Measurements from ENCODE around the gene NCAN. TPM values are rescaled to one million over a fixed set of nuclear protein-coding genes. Genes with fewer than 3 reads are reported as not detected.

The NCAN gene
- total and polyA plus RNA-seq, 3 donors from 2014 or later = 2.3 to 3.7 (median 3.3) TPM

DNA sequence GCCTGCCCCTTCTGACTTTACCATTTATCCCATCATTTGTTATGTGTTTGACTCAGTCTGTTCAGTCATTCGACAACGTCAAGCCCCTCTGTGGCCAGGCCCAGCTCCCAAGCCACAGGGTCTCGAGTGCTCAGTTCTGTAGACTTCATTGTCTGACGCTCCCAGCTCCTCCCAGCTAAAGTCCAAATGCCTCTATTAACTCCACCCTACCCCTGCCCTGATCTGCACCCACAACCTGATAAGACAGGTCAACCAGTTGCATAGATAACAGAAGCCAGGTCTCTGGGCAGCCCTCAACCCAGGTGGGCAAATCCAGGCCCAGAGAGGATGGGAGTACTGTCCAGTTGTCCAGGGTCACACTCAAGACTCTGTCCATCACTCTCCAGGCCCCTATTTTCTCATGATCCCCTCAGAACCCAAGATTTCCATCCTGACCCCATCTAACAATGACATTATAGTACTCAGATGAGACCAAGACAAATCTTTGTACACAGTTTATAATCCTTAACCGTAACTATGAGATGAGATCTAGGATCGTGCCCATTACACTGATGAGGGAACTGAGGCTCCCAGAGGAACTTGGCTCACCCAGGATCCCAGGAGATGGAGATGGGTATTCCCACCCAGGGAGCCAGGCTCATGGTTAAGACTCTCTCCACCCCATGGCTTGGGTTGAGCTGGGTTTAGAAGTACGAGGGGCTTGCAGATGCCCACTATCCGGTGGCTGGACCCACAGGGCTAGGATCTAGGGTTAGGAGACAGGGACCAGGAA, 60.3 kb downstream of the NCAN start:
- intact Hi-C loops (cut with DNase I; ENCODE audit: low total_unique reads) = no loop called here
- H3K9me3 ChIP-seq = no peaks in the 10 kb centered on the region
- no peak for TF ChIP-seq POLR2A (IDR thresholded peaks at IDR 0.05)

DNA sequence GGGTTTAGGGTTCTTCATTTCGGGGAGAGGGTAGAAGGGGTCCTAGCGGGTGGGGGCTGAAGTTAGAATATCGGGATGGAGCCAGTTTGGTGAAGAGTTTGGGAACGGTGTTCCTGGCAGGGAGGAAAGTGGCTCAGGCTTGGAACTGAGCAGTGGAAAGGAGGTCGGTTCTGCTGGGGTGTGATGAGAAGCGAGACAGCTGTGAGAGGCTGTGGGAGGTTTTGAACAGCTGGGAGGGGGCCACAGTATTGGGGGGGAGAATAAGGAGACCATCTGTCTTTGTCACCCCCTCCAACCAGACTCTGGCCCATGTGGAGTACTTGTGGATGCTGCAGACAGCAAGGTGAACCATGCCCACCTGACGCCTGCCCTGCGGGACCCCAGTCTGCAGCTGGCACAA, 62.4 kb downstream of the NCAN start:
- no peaks in the 10 kb centered on the region for H3K4me1 ChIP-seq
- no peak overlapping the region for H3K27ac ChIP-seq
- H3K36me3 ChIP-seq (ENCODE audit: low read depth, missing control alignments) = no peaks in the 10 kb centered on the region
- H3K9me3 ChIP-seq = no peaks in the 10 kb centered on the region
- intact Hi-C loops (cut with DNase I; ENCODE audit: low total_unique reads) = no loop called here
- H3K4me3 ChIP-seq = no peak overlapping the region
- WGBS, 2 donors = 70 to 84% methylated on average over 8 of the region's 8 CpGs
- DNase-seq = no peak
- no peaks in the 10 kb centered on the region for H3K27me3 ChIP-seq
- TF ChIP-seq, protein P1, sequence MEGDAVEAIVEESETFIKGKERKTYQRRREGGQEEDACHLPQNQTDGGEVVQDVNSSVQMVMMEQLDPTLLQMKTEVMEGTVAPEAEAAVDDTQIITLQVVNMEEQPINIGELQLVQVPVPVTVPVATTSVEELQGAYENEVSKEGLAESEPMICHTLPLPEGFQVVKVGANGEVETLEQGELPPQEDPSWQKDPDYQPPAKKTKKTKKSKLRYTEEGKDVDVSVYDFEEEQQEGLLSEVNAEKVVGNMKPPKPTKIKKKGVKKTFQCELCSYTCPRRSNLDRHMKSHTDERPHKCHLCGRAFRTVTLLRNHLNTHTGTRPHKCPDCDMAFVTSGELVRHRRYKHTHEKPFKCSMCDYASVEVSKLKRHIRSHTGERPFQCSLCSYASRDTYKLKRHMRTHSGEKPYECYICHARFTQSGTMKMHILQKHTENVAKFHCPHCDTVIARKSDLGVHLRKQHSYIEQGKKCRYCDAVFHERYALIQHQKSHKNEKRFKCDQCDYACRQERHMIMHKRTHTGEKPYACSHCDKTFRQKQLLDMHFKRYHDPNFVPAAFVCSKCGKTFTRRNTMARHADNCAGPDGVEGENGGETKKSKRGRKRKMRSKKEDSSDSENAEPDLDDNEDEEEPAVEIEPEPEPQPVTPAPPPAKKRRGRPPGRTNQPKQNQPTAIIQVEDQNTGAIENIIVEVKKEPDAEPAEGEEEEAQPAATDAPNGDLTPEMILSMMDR (IDR thresholded peaks at IDR 0.05) = no peak
- no peak for TF ChIP-seq POLR2A (IDR thresholded peaks at IDR 0.05)

More for the DNA sequence above, 60.3 kb downstream of the NCAN start:
- H3K4me1 ChIP-seq = no peaks in the 10 kb centered on the region
- DNase-seq = no peak
- WGBS, 2 donors = 89 to 90% methylated on average over 8 of the region's 8 CpGs
- no peak overlapping the region for H3K27ac ChIP-seq
- H3K4me3 ChIP-seq = no peak overlapping the region
- H3K27me3 ChIP-seq = no peaks in the 10 kb centered on the region
- H3K36me3 ChIP-seq (ENCODE audit: low read depth, missing control alignments) = no peaks in the 10 kb centered on the region

DNA sequence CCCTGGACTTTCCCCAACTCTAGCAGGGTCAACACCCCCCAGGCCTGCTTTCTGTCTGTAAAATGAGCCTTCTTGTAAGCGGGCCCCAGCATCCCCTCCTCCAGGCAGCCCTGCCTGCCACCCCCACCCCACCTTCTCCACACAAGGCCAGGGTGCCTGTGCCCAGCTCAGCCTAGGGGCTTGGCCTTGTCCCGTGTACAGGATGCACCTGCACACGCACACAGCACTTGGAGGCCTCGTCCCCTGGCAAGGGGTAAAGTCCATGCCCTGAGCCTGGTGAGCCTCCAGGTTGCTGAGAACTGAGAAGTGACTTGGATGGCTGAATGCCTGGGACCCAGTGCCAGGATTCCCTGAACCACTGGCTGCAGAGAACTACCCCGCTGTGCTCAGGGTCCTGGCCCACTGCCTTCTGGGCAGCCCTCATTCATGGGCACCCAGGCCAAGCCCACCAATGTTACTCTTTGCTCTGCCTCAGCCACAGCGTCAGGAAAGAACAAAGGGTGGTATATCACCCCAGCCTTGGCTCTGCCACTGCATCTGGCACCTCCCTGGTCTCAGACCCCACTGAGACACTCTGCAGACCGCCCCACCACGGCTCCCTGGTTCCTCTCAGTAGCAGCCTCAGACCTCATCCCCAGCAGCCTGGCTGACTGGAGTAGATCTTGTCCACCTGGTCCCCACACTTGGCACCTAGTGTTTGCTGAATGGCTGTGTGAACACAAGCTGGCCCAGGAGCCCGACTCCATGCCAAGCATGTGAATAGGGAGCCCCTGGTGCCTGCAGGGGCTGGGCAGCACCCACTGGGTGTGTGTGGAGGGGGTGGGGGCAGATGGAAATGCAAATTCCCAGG, 63.2 kb downstream of the NCAN start:
- H3K36me3 ChIP-seq (ENCODE audit: low read depth, missing control alignments) = no peaks in the 10 kb centered on the region
- no peak for TF ChIP-seq POLR2A (IDR thresholded peaks at IDR 0.05)
- TF ChIP-seq, protein P1 (IDR thresholded peaks at IDR 0.05) = no peak
- WGBS, 2 donors = 75 to 76% methylated on average over 3 to 9 of the region's 9 CpGs

DNA sequence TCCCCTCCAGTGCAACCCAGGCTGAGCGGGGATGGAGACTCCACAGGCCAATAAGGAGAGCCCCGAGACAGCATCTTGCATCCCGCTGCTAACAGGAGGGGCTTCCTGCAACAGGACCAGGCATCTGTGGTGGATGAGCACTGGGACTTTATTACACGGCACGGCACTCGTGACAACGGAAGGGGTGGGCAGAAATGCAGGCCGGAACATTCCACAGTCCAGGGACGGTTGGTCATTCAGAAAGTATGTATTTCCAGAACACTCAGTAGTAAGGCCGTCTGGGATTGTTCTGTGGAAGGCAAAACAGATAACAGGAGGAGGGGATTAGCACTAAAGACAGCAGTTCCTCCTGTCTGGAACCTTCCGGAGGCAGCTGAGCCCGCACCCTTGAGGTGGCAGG, 64.6 kb downstream of the NCAN start:
- WGBS, 2 donors = 83 to 85% methylated on average over 12 of the region's 12 CpGs
- TF ChIP-seq, protein P1 (IDR thresholded peaks at IDR 0.05) = no peak
- no peak for TF ChIP-seq POLR2A (IDR thresholded peaks at IDR 0.05)
- no peak overlapping the region for H3K4me3 ChIP-seq
- no peaks in the 10 kb centered on the region for H3K4me1 ChIP-seq
- intact Hi-C loops (cut with DNase I; ENCODE audit: low total_unique reads) = no loop called here
- DNase-seq = no peak
- H3K36me3 ChIP-seq (ENCODE audit: low read depth, missing control alignments) = no peaks in the 10 kb centered on the region
- H3K27ac ChIP-seq = no peak overlapping the region
- H3K9me3 ChIP-seq = no peaks in the 10 kb centered on the region
- H3K27me3 ChIP-seq = no peaks in the 10 kb centered on the region

More for the DNA sequence above, 63.2 kb downstream of the NCAN start:
- H3K4me3 ChIP-seq = no peak overlapping the region
- no peak for DNase-seq
- no peaks in the 10 kb centered on the region for H3K9me3 ChIP-seq
- H3K27me3 ChIP-seq = no peaks in the 10 kb centered on the region
- H3K4me1 ChIP-seq = no peaks in the 10 kb centered on the region
- H3K27ac ChIP-seq = no peak overlapping the region
- intact Hi-C loops (cut with DNase I; ENCODE audit: low total_unique reads) = no loop called here

DNA sequence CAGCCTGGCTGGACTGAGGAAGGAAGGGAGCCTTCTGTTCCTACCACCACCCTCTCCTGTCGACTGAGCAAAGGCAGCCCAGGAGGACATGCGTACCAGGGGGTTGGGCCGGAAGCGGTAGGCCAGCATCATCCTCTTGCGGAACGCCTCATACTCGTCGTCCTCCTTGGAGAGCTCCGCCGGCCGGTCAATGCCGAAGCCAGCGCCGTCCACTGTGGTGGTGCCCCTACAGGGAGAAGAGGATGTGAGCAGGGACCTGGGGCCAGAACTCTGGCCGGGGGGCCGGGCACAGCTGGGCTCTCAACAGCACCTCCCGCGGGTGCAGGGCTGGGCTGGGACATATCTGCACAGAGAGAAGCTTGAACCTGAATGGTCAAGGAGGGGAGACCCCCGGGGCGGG, 65.1 kb downstream of the NCAN start:
- no peaks in the 10 kb centered on the region for H3K36me3 ChIP-seq (ENCODE audit: low read depth, missing control alignments)
- WGBS, 2 donors = 80 to 93% methylated on average over 2 to 20 of the region's 20 CpGs
- H3K9me3 ChIP-seq = no peaks in the 10 kb centered on the region
- H3K27me3 ChIP-seq = no peaks in the 10 kb centered on the region
- no peak overlapping the region for H3K4me3 ChIP-seq
- TF ChIP-seq, protein P1 (IDR thresholded peaks at IDR 0.05) = no peak
- TF ChIP-seq POLR2A (IDR thresholded peaks at IDR 0.05) = no peak
- no peaks in the 10 kb centered on the region for H3K4me1 ChIP-seq
- intact Hi-C loops (cut with DNase I; ENCODE audit: low total_unique reads) = no loop called here
- no peak overlapping the region for H3K27ac ChIP-seq
- no peak for DNase-seq
